ENCODE measurements around the gene PCDH9.

PCDH9 gene

DNA sequence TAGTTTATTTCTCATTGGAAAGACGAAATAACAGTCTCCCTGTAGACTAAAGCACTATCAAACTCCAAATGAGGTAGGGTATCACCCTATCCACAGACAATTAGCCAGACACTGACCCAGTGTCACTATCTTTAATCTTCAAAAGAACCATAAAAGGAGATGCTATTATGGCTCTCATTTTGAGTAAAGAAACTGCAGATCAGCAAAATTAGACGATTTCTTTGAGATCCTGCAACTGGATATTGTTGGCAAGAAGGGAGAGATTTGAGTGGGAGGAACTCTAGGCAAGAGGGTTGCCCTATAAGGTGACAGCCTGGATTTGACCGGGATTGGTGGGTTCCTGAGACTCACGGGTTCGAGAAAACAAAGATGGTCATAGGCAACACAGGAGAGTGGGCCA, 71.2 kb downstream of the PCDH9 start:
- DNase-seq (ENCODE audit: low spot score), result no peak

DNA sequence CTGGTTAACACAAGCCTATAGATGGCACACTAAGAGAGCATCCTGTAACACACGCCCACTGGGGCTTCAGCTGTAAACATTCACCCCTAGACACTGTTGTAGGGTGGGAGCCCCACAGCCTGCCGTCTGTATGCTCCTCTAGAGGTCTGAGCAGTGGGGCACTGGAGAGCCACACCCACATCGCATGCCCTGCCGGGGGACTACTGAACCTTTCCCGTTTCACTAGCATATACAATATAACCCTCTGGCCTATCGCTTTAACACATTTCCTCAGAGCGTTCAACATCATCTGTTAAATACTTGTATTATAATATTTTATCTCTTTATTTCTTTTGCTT, 73.4 kb downstream of the PCDH9 start:
- DNase-seq (ENCODE audit: low spot score), result no peak

DNA sequence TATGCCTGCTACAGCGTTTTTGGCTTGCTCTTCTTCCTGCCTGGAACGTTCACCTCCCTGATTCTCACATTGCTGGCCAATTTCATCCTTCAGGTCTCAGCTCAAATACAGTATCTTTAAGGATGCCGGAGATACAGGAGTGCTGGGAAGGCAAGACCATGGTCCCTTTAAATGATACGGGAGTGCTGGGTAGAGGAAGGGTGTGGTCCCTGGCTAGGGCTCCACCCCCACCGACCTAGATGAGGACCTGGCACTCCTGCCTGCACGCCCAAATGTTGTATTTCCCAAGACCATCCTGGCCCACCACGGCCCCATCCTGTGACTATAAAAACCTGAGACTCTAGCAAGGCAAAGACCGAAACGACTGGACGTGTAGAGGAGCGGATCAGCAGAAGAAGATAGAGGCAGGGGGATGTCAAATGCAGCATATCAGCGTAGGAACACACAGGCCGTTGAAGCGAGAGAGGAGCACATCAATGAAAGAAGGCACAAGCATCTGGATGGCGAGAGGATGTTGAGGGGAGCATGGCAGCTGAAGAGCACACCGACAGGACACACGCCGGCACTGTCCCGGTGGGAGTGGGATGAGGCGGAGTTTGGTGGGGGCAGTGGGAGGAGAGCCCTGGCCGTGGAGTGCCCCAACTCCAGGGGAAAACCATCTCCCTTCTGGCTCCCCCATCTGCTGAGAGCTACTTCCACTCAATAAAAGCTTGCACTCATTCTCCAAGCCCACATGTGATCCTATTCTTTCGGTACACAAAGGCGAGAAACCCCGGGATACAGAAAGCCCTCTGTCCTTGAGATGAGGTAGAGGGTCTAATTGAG, 74.0 kb downstream of the PCDH9 start:
- DNase-seq (ENCODE audit: low spot score), result no peak

DNA sequence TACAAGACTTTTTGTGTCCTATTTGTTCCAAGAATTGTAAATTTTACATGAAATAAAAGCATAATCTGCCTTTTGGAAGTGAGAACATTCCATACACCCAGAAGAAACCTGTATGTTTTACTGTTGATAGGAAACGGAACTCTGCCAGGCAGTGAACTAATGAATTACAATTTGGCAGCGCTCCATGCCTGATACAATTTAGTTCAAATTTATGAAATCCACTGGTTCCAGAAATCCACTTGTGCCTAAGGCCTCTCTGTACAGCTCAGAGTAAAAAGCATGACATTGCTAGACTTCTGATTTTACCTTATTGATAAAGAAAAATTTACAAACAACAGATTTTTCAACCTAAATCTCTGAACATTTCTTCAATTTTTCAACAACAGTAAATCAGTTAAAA, 78.1 kb downstream of the PCDH9 start:
- no peak for DNase-seq (ENCODE audit: low spot score)

DNA sequence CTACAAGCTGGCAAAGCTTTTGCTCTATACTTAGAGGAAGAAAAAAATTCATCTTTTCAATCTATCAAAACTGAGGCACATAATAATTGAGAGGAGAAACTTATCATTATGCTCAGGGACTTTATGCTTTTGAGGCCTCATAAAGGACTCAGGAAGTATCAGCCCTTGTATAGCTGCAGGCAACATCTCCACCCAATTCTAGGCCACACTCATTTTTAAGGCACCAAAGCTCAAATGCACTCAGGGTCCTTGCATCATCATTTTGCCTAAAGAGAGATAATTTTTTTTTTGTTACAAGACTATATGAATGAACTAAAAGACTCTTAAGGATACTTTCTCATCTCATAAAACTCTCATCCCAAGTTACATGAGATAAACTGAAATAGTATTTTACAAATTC, 78.5 kb downstream of the PCDH9 start:
- DNase-seq (ENCODE audit: low spot score), result no peak

DNA sequence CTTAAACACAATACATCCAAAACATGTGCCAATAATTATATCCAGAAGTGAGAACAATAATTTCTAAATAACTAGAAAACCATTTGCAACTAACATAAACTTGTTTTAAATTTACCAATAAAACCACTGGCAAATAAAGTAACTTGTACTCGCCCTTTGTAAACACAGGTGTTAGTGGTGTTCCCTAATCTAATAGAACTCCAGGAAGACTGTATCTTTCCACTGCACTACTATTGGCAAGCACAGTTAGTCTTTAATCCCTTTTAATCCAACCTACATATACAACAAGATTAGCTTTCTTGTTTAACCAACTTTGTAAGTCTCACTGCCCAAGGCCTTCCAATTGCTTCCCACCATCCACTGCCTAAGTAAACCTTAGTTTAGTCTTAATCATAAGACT, 79.5 kb downstream of the PCDH9 start:
- DNase-seq (ENCODE audit: low spot score), result no peak

DNA sequence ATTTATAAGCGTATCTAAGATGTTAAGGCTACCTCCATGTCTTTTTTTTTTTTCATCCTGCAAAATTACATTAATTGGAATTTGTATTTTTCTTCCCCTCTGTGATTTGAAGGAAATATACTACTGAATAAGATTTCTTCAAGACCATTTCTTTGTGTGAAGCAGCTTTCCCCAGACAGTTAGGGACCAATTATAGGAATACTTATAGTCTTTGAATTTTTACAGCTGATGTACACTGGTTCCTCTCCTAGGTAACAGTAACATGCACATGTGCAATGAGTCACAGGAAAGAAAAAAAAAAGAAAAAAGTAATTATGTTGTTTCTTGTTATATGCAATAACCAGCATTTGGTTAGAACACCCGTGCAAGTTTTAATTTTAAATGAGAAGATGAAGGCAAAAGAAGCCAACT, 82.0 kb downstream of the PCDH9 start:
- peak; percentile 29 for DNase-seq (ENCODE audit: low spot score)

DNA sequence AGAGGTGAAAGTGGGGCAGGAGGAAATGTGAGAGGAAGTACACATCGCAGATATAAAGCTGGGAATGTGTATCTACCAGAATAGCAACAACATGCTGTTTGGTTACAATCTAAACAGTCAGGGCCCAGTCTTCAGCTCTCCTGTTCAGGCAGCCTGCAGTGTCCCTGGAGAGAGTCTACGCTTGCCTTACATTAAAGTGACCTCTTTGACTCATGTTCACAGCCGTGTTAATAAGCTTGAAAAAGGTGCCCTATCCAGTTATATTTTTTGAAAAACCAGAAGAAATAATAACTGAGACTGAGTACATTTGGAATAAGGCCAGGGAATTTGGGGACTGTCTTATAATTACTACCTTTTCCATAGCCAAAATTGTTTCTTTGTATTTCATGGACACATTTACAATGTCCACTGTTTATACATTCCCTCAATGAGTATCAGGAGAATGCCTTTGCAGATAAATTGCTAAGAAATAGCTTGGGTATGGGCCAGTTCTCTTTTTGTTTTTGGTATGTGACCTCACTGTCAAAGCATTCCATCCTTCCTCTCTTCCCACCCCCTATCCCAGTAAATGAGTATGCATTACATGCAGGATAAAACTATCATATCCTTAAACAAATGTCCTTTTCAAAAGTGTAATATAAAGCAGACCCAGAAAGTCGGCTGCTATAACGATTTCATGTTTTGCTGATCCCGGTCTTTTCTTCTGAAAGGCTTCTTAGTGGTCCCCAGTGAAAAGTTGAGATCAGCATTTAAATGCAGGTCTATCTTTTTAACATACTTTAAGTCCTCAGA, 82.6 kb downstream of the PCDH9 start:
- DNase-seq (ENCODE audit: low spot score), result peak; percentile 28

DNA sequence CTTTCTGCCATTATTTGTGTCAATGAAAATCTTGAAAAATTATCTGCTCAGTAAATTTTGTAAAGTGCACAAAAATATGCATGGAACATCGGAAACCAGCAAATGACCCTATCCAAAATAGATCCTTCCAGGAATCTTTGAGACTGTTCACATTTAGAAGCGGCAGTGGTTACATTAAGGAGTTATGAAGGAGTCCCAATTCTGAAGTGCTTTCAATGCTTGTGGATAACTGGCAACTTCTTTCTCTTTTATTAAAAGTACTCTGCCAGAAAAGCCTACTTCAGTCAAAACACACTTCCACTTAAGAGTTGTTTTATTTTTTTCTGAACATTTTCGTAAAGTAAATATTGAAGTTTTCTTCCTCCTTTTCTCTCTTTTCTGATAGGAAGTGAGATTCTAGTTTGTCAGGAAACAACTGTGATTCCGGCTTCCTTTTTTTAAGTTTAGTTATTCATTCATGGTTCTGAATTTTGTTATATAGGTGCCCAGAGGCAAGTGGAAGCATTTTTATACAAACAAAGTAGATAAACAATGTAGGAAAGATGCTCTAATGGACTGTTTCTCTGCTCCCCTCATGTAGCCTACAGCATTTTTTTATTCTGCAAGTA, 83.5 kb downstream of the PCDH9 start:
- no peak for DNase-seq (ENCODE audit: low spot score)

DNA sequence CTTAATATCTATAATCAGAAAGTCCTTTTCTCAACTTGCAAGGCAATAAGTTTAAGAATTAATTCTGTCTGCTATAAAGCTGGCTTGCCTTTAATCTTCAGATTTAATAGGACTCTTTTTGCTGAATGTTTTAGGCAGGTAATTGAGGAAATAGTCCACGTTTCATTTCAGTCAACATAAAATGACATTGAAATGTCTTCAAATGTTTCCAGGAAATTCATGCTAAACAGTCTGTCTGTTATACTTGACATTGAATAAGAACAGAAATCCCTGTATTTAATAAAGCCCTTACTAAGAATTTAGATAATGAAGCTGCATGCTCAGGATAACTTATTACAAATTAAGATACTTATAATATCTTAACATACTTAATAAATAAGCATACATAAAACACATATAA, 84.2 kb downstream of the PCDH9 start:
- DNase-seq (ENCODE audit: low spot score), result no peak

DNA sequence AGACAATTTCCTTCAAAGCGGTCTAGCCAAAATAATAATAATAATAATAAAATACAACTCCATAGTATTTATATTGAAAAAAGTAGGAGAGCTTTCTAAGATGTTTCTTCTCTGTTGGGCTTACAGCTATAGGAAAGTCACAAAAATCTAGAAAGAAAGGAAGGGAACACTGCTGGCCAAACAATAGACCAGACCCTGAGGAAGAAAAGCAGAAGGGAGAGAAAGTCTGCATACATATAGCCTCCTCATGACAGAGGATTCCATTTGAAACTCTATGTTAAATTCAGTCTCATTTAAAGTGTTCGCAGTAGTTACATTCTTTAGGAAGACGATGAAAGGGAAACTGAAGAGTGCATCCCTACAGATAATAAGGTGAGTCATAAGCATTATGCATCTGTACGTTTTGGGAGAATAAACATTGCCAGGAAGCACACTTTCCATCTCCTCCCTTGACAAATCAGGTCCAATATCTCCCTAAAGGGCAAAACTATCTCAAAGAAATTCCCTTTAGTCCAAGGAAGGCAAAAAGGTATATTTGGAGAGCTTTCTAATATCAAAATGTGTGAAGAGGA, 86.5 kb downstream of the PCDH9 start:
- DNase-seq (ENCODE audit: low spot score), result no peak

DNA sequence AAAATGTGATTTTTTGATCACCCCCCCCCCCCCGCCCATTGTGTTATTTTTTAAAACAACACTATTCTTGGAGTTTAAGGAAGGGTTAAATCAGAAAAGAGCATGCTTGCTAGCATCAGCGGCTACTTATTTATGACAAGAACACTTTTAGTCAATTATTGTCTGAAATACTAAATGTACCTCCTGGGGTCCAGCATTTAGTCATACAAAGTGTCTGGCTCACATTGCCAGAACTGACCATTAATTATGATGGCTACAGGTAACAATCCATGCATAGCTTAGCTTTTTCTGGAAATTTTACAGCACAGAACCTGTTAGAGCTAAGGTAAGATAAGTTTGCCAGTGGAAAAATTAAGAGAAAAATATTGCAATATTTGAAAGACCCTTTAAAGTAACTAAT, 90.1 kb downstream of the PCDH9 start:
- DNase-seq (ENCODE audit: low spot score), result no peak

DNA sequence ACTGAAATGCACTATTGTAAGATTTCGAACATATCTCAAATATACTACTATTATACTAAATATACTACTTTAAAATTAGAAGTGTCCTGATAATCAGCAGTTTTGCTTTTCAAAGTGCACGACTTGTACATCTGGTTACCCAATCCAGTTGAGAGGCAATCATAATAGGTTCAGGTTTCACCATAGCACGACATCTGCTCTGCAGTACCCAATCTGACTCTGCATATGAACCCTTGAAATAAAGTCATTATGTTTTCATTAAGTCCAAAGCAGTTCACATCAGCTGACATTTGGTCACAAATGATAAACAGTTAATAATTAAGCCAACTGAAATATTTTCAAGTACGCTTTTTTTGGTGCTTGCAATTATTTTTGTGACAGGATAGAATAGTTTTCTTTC, 90.6 kb downstream of the PCDH9 start:
- DNase-seq (ENCODE audit: low spot score), result no peak

DNA sequence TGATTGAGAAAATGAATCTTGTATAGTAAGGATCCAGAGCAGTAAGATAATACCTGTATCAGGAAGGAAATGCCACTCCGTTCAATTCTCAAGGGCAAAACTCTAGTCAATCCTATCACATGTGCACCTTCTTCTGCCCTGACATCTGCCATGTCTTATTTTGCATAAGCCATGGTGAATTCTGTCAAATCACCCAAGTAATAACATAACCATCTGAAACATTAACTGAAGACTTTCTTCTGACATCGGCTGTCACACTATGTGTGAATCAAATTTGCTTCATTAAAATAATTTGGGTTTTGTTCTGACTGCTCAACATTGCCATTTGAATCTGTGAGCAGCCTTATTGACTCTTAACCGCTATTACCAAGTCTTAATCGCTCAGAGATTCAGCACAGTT, 91.2 kb downstream of the PCDH9 start:
- DNase-seq (ENCODE audit: low spot score), result no peak

DNA sequence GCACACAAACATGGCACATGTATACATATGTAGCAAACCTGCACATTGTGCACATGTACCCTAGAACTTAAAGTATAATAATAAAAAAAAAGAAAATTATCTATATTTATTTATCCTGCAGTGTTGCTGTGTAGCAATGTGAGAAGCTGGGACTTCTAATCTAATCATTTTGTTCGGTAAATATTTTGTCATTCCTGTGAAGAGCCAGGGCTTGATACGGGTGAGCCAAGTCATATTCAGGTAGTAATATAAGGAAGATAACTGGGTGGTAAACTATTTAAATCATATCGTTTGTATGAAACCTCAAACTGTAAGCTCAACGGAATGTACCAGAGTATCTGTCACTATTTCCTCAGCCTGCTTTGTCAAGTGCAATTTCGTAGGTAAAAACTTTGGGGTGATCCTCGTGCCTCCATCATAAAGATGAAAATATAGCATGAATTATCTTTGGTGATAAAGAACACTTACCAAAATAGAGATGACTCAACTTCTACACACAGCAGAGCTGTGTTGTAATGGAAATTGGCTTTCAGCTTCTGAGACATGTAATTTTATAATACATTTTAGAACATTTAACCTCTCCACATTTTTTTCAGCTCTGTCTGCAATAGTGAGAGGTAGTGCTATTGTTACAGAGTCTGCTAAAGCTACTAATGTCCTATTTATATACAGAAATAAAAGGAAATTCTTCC, 92.9 kb downstream of the PCDH9 start:
- DNase-seq (ENCODE audit: low spot score), result no peak

DNA sequence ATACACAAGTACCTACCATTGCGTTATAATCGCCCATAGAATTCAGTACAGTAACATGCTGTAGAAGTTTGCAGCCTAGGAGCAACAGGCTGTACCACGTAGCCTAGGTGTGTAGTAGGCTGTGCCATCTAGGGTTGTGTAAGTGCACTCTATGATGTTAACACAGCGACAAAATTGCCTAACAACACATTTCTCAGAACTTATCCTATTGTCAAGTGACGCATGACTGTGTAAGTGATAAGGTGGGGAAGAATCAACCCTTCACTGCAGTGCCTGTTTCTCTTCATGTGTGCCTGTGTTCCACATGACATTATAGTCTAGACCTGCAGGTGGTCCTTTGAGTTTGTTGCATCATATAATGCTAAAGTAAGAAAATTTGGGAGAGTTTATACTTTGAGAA, 94.0 kb downstream of the PCDH9 start:
- no peak for DNase-seq (ENCODE audit: low spot score)

DNA sequence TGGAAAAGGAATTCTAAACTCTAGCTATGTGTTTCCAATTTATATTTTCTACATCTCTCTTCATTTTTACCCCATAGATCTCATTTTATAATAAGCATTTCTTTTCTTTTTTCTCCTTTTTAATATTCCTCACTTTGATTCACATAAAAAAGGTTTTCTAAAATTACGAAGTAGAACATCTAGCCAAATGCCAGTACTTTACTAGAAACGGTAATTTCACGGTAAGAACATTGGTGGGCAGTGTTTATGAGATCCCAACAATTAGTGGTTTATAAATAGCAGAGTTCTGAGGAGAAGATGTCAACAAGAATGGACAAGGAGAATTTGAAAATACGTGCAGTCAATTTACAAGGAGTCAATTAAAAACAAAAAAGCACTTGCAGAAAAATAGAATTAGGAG, 94.8 kb downstream of the PCDH9 start:
- no peak for DNase-seq (ENCODE audit: low spot score)

DNA sequence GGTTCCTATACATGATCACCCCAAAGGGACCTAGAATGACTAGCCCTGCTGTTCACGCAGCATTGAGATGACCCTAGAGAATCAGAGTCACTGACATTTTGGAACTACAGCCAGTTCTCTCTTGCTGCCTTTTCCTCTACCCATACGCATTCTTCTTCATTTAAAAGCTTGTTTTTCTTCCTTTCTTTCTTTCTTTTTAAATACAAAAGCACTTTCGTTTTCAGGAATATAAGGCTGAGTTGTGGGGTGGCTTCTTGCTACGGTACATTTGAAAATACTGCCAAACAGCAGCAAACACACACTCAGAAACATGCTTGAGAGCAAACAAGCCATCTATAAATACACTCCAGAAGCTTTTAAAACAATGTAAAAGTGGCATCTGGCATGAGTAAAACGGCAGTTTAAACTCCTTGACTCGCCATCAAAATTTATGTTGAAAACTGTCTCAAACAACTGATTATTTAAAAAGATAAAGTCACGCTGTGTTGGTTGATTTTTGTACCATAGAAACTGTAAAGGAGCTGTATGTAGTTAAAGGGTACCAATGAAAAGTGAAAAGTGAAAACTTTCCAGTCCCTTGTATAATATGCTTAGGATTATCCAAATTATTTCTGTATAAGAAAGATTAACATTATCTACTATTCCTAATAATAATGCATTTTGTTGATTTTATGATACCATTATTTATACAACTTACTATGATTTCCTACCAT, 95.6 kb downstream of the PCDH9 start:
- DNase-seq (ENCODE audit: low spot score), result no peak

DNA sequence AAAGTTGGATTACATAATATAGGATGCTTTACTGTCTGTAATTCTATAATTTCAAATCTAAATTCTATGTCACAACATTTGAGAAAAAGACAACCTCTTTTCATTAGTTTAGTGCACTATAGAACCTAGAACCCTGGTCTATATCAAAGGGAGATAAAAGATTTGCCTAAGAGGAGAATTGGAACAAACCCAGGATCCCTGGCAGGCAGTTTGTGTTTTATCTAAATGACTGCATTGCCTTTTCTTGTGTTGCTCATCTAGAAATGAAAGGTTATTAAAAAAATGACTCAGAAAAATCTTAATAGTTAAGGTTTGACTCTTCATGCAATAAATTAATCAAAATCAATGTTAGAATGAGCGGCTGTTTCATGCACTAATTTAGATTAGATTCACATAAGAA, 96.7 kb downstream of the PCDH9 start:
- no peak for DNase-seq (ENCODE audit: low spot score)

DNA sequence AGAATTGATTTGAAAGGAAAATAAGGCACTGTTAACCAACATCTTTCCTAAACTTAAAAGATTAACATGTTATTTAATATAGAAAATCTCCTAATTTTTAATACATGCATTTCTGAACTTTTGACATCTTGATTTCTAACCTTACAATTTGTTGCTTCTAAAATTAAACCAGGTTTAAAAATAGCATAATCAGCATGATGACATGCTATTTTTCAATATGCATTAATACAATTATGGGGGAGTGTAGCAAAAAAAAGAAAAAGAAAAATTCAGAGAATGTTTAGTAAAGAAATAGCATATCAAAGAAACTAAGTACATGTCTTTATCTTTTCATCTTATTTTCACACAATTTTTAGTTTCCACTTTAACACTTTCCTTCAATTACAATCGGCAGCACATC, 98.7 kb downstream of the PCDH9 start:
- DNase-seq (ENCODE audit: low spot score), result no peak

DNA sequence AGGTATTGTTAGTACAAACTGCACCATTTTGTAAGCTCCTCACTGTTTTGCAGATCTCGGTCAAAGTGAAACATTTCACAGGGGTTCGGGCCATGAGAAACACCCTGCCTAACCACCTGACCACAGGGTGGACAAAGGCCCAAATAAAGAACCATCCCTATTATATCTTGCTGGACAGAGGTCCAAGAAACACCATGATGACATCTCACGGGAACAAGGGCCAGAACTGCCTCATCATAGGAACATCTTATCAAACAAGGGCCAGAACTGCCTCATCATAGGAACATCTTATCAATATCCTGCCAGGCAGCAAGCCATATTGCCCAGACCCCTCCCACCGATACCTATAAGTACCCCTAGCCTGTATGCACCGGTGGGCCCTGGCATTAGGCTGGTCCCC, 99.7 kb downstream of the PCDH9 start:
- no peak for DNase-seq (ENCODE audit: low spot score)

DNA sequence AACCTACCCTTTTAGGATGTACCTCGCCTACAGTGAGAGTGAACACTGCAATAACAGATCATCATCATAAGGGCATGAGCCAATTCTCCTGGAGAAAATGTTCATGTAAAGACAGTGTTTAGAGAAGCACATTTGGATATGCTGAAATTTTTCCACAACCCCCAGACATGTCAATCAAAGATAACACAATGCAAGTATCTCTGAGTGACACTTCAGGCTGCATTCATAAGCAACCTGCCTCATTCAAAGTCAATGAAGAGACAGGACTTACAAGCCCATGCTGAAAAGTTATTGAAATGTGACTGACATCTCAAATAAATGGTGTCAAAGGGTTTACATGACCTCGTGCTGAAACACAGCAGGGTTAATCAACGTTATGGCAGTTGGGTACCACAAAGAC, 102.0 kb downstream of the PCDH9 start:
- DNase-seq (ENCODE audit: low spot score), result no peak

Measured in hepatic stellate cell (primary cell).